Stimulated activated CD4-positive, alpha-beta T cell treated with anti-CD3 and anti-CD28 coated beads, Interleukin-12 subunit alpha, Interleukin-12 subunit beta, amount 100 ng/mL, for 4 hours (primary cell): ENCODE results near the gene RBMXL3.
"Not testable (repeated sequence)": the region's sequence is repeated elsewhere in the genome, so short reads cannot be mapped to it uniquely, and the experiment has no call there.

Experiments used
- DNase-seq: peaks from one replicate; pipeline ENCODE4 v3.0.0-alpha.2; 2020

Gene RBMXL3

GRCh38 chrX:115189110-115189509, at the start of gene RBMXL3:
RBMXL3 (plus strand) TSS chrX:115189410; CDS start chrX:115189442, 32 bp downstream.
- no peak for DNase-seq

- no peak for DNase-seq
Observed at GRCh38 chrX:115142057-115142456, 47.2 kb upstream of the RBMXL3 start.

- no peak for DNase-seq
Observed at GRCh38 chrX:115147220-115147619, 42.0 kb upstream of the RBMXL3 start.

- DNase-seq: no peak
Observed at GRCh38 chrX:115173181-115173580, 16.0 kb upstream of the RBMXL3 start.

GRCh38 chrX:115174548-115174947, 14.7 kb upstream of the RBMXL3 start:
- no peak for DNase-seq

GRCh38 chrX:115177932-115178331, 11.3 kb upstream of the RBMXL3 start:
- no peak for DNase-seq

- DNase-seq: no peak
Observed at GRCh38 chrX:115178473-115178872, 10.7 kb upstream of the RBMXL3 start.

- no peak for DNase-seq
Observed at GRCh38 chrX:115183980-115184379, 5.2 kb upstream of the RBMXL3 start.

- no peak for DNase-seq
Observed at GRCh38 chrX:115189646-115190635, 731 bp downstream of the RBMXL3 start.

- DNase-seq: no peak
Observed at GRCh38 chrX:115190636-115191489, 1.7 kb downstream of the RBMXL3 start.

- no peak for DNase-seq
Observed at GRCh38 chrX:115191490-115192243, 2.5 kb downstream of the RBMXL3 start.

- DNase-seq: no peak
Observed at GRCh38 chrX:115192244-115192700, 3.1 kb downstream of the RBMXL3 start.

- no peak for DNase-seq
Observed at GRCh38 chrX:115204040-115204439, 14.8 kb downstream of the RBMXL3 start.

GRCh38 chrX:115209547-115209946, 20.3 kb downstream of the RBMXL3 start:
- DNase-seq: not testable (repeated sequence)

- DNase-seq: no peak
Observed at GRCh38 chrX:115214151-115214550, 24.9 kb downstream of the RBMXL3 start.

GRCh38 chrX:115214605-115215004, 25.4 kb downstream of the RBMXL3 start:
- DNase-seq: no peak

GRCh38 chrX:115217346-115217745, 28.1 kb downstream of the RBMXL3 start:
- not testable (repeated sequence) for DNase-seq

GRCh38 chrX:115226929-115227328, 37.7 kb downstream of the RBMXL3 start:
- no peak for DNase-seq

GRCh38 chrX:115229337-115230003, 40.3 kb downstream of the RBMXL3 start:
- DNase-seq: no peak

GRCh38 chrX:115232933-115233496, 43.8 kb downstream of the RBMXL3 start:
- DNase-seq: no peak
